H1 (cell line): ENCODE results near the gene MEF2D. TPM values are rescaled to one million over a fixed set of nuclear protein-coding genes. Genes with fewer than 3 reads are reported as not detected.

Source experiments
- CTCF ChIA-PET: fragments of 300-600 bp; sonication (Branson Sonifier 250); formaldehyde crosslinking; loops from one replicate; lab custom pipeline; 2021; ENCODE audit not compliant: partially characterized antibody; lab: Charles Lee
- POLR2A ChIA-PET: fragments of 300-600 bp; sonication (Branson Sonifier 250); formaldehyde crosslinking; loops from one replicate; lab custom pipeline; 2021; ENCODE audit warnings: inconsistent platforms; ENCODE audit not compliant: partially characterized antibody; lab: Charles Lee
- DNase-seq, 2 experiments: peaks; one replicate each; pipeline versions ENCODE4 v3.0.0 to v3.0.0-alpha.2; 2010 to 2022; ENCODE audit warnings: low spot score in 2 of 2, low read depth in 1 of 2, mixed read lengths in 1 of 2
- FAIRE-seq: peaks from 2 replicates; lab custom pipeline; 2011; peaks lifted over from hg19 to GRCh38; lab: Jason Lieb, UNC
- H2AFZ ChIP-seq: 2 replicates; pipeline ENCODE4 v1.8.1; 2012; ENCODE audit warnings: low read length, inconsistent platforms
- H2AK5ac ChIP-seq: 2 replicates; pipeline ENCODE4 v1.6.1; 2013; ENCODE audit warnings: low read depth, low read length
- H2BK120ac ChIP-seq: replicated peaks from 2 replicates; pipeline ENCODE3; 2013; ENCODE audit warnings: low read depth, low read length, inconsistent platforms
- H2BK12ac ChIP-seq: 2 replicates; pipeline ENCODE4 v1.6.1; 2013; ENCODE audit warnings: low read depth, low read length
- H2BK15ac ChIP-seq: 2 replicates; pipeline ENCODE4 v1.6.1; 2013; ENCODE audit warnings: low read length
- H2BK20ac ChIP-seq: 2 replicates; pipeline ENCODE4 v1.6.1; 2013; ENCODE audit warnings: low read length
- H2BK5ac ChIP-seq: 2 replicates; pipeline ENCODE4 v1.6.1; 2013; ENCODE audit warnings: low read depth, low read length
- H3K14ac ChIP-seq: 2 replicates; pipeline ENCODE4 v1.6.1; 2013; ENCODE audit warnings: inconsistent platforms; ENCODE audit not compliant: insufficient read length
- H3K18ac ChIP-seq: 2 replicates; pipeline ENCODE4 v1.6.1; 2013; ENCODE audit warnings: low read length; ENCODE audit errors: extremely low read depth
- H3K23ac ChIP-seq: 2 replicates; pipeline ENCODE4 v1.6.1; 2013; ENCODE audit warnings: inconsistent platforms; ENCODE audit not compliant: insufficient read length
- H3K23me2 ChIP-seq: 2 replicates; pipeline ENCODE4 v1.6.1; 2013; ENCODE audit warnings: low read depth, low read length
- H3K27ac ChIP-seq: 2 replicates; pipeline ENCODE4 v1.6.1; 2011; ENCODE audit warnings: low read depth, low read length, inconsistent platforms
- H3K27me3 ChIP-seq, 4 experiments: replicated peaks in 1 of 4; 1 replicate in 1 of 4; 2 replicates in 3 of 4; pipeline versions ENCODE4 v1.6.1 to v1.8.1; 2011 to 2013; ENCODE audit warnings: low read length in 3 of 4, mild to moderate bottlenecking in 3 of 4, inconsistent platforms in 2 of 4, mixed read lengths in 2 of 4, moderate library complexity in 1 of 4; ENCODE audit not compliant: control insufficient read depth in 3 of 4, insufficient read depth in 3 of 4; ENCODE audit errors: extremely low read depth in 1 of 4
- H3K36me3 ChIP-seq, 4 experiments: 2 replicates each; pipeline versions ENCODE4 v1.6.1 to v1.8.1; 2011 to 2013; ENCODE audit warnings: mild to moderate bottlenecking in 4 of 4, low read length in 3 of 4, moderate library complexity in 2 of 4, control low read depth in 1 of 4, inconsistent platforms in 1 of 4; ENCODE audit not compliant: insufficient read depth in 4 of 4, control insufficient read depth in 2 of 4
- H3K4ac ChIP-seq: replicated peaks from 2 replicates; pipeline ENCODE3; 2013; ENCODE audit warnings: low read length, low read depth, mixed read lengths, inconsistent platforms; ENCODE audit not compliant: insufficient read length
- H3K4me1 ChIP-seq, 4 experiments: replicated peaks in 1 of 4; 1 replicate in 1 of 4; 2 replicates in 3 of 4; pipeline versions ENCODE4 v1.6.1 to v1.8.1; 2011 to 2013; ENCODE audit warnings: low read length in 3 of 4, inconsistent platforms in 2 of 4, mixed read lengths in 1 of 4; ENCODE audit not compliant: insufficient read depth in 4 of 4, control insufficient read depth in 3 of 4
- H3K4me2 ChIP-seq, 2 experiments: 2 replicates each; pipeline versions ENCODE4 v1.6.1 to v1.8.1; 2011 to 2013; ENCODE audit warnings: low read depth in 2 of 2, low read length in 2 of 2, control low read depth in 1 of 2, inconsistent platforms in 1 of 2, mild to moderate bottlenecking in 1 of 2; ENCODE audit not compliant: insufficient read depth in 1 of 2
- H3K4me3 ChIP-seq, 4 experiments: fragments of 200-600, 300-600 bp in 1 of 4; sonication (generic), shearing (Covaris generic), sonication (Bioruptor Twin) in 1 of 4; 2 replicates each; pipeline versions ENCODE4 v1.5.1 to v1.8.1; 2011 to 2016; ENCODE audit warnings: low read length in 4 of 4, low read depth in 3 of 4, control low read depth in 2 of 4, inconsistent platforms in 2 of 4, mild to moderate bottlenecking in 2 of 4, mixed read lengths in 1 of 4, moderate library complexity in 1 of 4; ENCODE audit not compliant: insufficient read depth in 2 of 4; ENCODE audit errors: extremely low read depth in 1 of 4
- H3K56ac ChIP-seq: replicated peaks from 2 replicates; pipeline ENCODE3; 2013; ENCODE audit warnings: low read depth, mild to moderate bottlenecking, mixed read lengths, low read length, inconsistent platforms; ENCODE audit not compliant: insufficient read length
- H3K79me1 ChIP-seq: 2 replicates; pipeline ENCODE4 v1.6.1; 2013; ENCODE audit warnings: low read depth, low read length, control low read depth
- H3K79me2 ChIP-seq, 2 experiments: 2 replicates each; pipeline versions ENCODE4 v1.6.1 to v1.8.1; 2012 to 2013; ENCODE audit warnings: low read length in 2 of 2, mild to moderate bottlenecking in 2 of 2, inconsistent platforms in 1 of 2; ENCODE audit not compliant: insufficient read depth in 2 of 2, control insufficient read depth in 1 of 2
- H3K9ac ChIP-seq, 4 experiments: replicated peaks in 1 of 4; 1 replicate in 1 of 4; 2 replicates in 3 of 4; pipeline versions ENCODE4 v1.6.1 to v1.8.1; 2011 to 2013; ENCODE audit warnings: low read depth in 3 of 4, low read length in 3 of 4, control low read depth in 2 of 4, mild to moderate bottlenecking in 2 of 4, moderate library complexity in 2 of 4, inconsistent platforms in 1 of 4; ENCODE audit errors: extremely low read depth in 1 of 4
- H3K9me3 ChIP-seq, 2 experiments: 2 replicates each; pipeline versions ENCODE4 v1.6.1 to v1.8.1; 2012 to 2013; ENCODE audit warnings: mild to moderate bottlenecking in 2 of 2, moderate library complexity in 2 of 2, control low read depth in 1 of 2, inconsistent platforms in 1 of 2, low read depth in 1 of 2, low read length in 1 of 2, mixed read lengths in 1 of 2; ENCODE audit not compliant: insufficient read depth in 2 of 2
- H4K20me1 ChIP-seq, 2 experiments: replicated peaks in 1 of 2; 2 replicates each; pipeline versions ENCODE3 to v1.8.1; 2011 to 2013; ENCODE audit warnings: inconsistent platforms in 2 of 2, low read length in 2 of 2, mild to moderate bottlenecking in 1 of 2; ENCODE audit not compliant: insufficient read depth in 2 of 2, control insufficient read depth in 1 of 2
- H4K5ac ChIP-seq: 2 replicates; pipeline ENCODE4 v1.6.1; 2013; ENCODE audit warnings: low read length, low read depth, mixed read lengths, inconsistent platforms; ENCODE audit not compliant: insufficient read length
- H4K8ac ChIP-seq: 2 replicates; pipeline ENCODE4 v1.8.0; 2013; ENCODE audit warnings: mild to moderate bottlenecking, moderate library complexity, low read length, inconsistent platforms; ENCODE audit not compliant: insufficient read depth; ENCODE audit errors: extremely low read depth
- H4K91ac ChIP-seq: replicated peaks from 2 replicates; pipeline ENCODE3; 2013; ENCODE audit warnings: low read length, mixed read lengths, inconsistent platforms; ENCODE audit not compliant: insufficient read length
- BACH1 ChIP-seq: IDR thresholded peaks from 2 replicates; pipeline ENCODE4 v1.6.1; 2012; ENCODE audit warnings: low read length, improper control_type of control experiment
- CTCF ChIP-seq, 3 experiments: IDR thresholded peaks; 1 replicate in 2 of 3; 2 replicates in 1 of 3; pipeline versions ENCODE4 v1.5.1 to v1.6.1; 2011; ENCODE audit warnings: low read length in 3 of 3, mild to moderate bottlenecking in 3 of 3, inconsistent platforms in 2 of 3, low read depth in 1 of 3, moderate library complexity in 1 of 3; ENCODE audit not compliant: insufficient read depth in 1 of 3; ENCODE audit errors: control extremely low read depth in 1 of 3
- RAD21 ChIP-seq, 2 experiments: IDR thresholded peaks in 1 of 2; conservative IDR thresholded peaks in 1 of 2; 2 replicates each; pipeline ENCODE4 v1.6.1; 2011; ENCODE audit warnings: low read depth in 2 of 2, low read length in 2 of 2, improper control_type of control experiment in 1 of 2, inconsistent platforms in 1 of 2, mild to moderate bottlenecking in 1 of 2, moderate library complexity in 1 of 2
- TAF1 ChIP-seq: IDR thresholded peaks from 2 replicates; pipeline ENCODE4 v1.6.1; 2011; ENCODE audit warnings: mild to moderate bottlenecking, low read depth, low read length
- WGBS, 2 experiments: shearing (Covaris generic) in 1 of 2; methylation state at CpG; one replicate each; pipeline versions ENCODE4 v1.1.6 to v1.1.7; 2013 to 2015; ENCODE audit warnings: low lambda C conversion rate in 2 of 2, mixed read lengths in 2 of 2, inconsistent platforms in 1 of 2, low coverage in 1 of 2, missing lambda C conversion rate in 1 of 2; ENCODE audit not compliant: insufficient replicate concordance in 2 of 2, insufficient coverage in 1 of 2, insufficient read length in 1 of 2; ENCODE audit errors: extremely low coverage in 1 of 2, missing lambda C conversion rate in 1 of 2; 5-methylcytosine and 5-hydroxymethylcytosine counted together
- polyA plus RNA-seq, 7 experiments: library from polyadenylated mRNA; depleted of rRNA in 3 of 7; stranded (reverse) in 5 of 7; unstranded in 2 of 7; fragments of >200 nt in 5 of 7; fragments of 200-250 nt in 2 of 7; gene quantifications; 1 replicate in 5 of 7; 2 replicates in 1 of 7; 4 replicates in 1 of 7; pipeline versions ENCODE4 v1.2.1 to v1.2.3, GENCODE V29; 2011 to 2013; ENCODE audit warnings: missing spikeins in 2 of 7, mixed read lengths in 2 of 7
- total RNA-seq: library from RNA; stranded (reverse); fragmentation: NEBNext Ultra II Directional; extraction: Animal tissue kit (Norgen Biotek cat#: 25700); gene quantifications from 2 replicates; pipeline ENCODE4 v1.2.1, GENCODE V29; 2021

Gene MEF2D
- total and polyA plus RNA-seq, 2 of the 8 experiments (the other 6 are each of a cell fraction or from before 2014, with no cell fraction given): 17.3 to 20.3 TPM

GRCh38 chr1:156549390-156549789 is 48.8 kb upstream of the MEF2D start:
- no peak overlapping the region for H3K4me3 ChIP-seq
- H3K18ac ChIP-seq: no peak overlapping the region
- no peak overlapping the region for H4K8ac ChIP-seq
- H4K20me1 ChIP-seq: peaks cover 0 to 8% of the 10 kb centered on the region in 2 experiments
- H3K9ac ChIP-seq: no peak overlapping the region
- H4K91ac ChIP-seq: no peak overlapping the region
- ChIA-PET CTCF (interaction anchor here (0.6 to 6.8 kb wide), 10 partner anchors 12 to 164 kb away, joined by 3 to 33 read pairs (median 4); no protein-coding TSS in a partner anchor), POLR2A (interaction anchor here (0.7 to 1.6 kb wide), 2 partner anchors 12 to 52 kb away, joined by 3 read pairs; partner anchors contain the start of gene GPATCH4)
- H3K4me2 ChIP-seq: no peak overlapping the region
- TF ChIP-seq BACH1 (no peak), TAF1 (no peak), CTCF (IDR thresholded peaks at IDR 0.05; ENCODE audit: control extremely low read depth in 1 of 3, insufficient read depth in 1 of 3, low read depth in 1 of 3, low read length in 3 of 3) (peak in 2 of 3 experiments; percentile 27 to 32; a peak in 2 of 4 replicates), RAD21 (IDR thresholded peaks at IDR 0.05 in 1 of 2, conservative IDR thresholded peaks at IDR 0.05 in 1 of 2; ENCODE audit: low read depth in 2 of 2, low read length in 2 of 2) (peak in 1 of 2 experiments; percentile 35; a peak in 2 of 4 replicates)
- H3K79me2 ChIP-seq: no peaks in the 10 kb centered on the region
- WGBS, 2 experiments: 75% methylated on average over 1 of the region's 2 CpGs; no CpG with 5 or more reads in 1 of the 2 experiments
- DNase-seq (no peak), FAIRE-seq (no peak)
- no peaks in the 10 kb centered on the region for H3K79me1 ChIP-seq
- no peak overlapping the region for H2BK20ac ChIP-seq
- H3K23ac ChIP-seq: no peak overlapping the region
- no peak overlapping the region for H2AFZ ChIP-seq
- H3K14ac ChIP-seq: no peak overlapping the region
- H2BK5ac ChIP-seq: no peak overlapping the region
- H3K4me1 ChIP-seq: no peaks in the 10 kb centered on the region
- no peak overlapping the region for H2AK5ac ChIP-seq
- H3K36me3 ChIP-seq: peaks cover 3 to 24% (median 13%) of the 10 kb centered on the region in 4 experiments; a peak in 6 of 8 replicates
- H2BK120ac ChIP-seq: no peak overlapping the region
- no peak overlapping the region for H4K5ac ChIP-seq
- H3K23me2 ChIP-seq: no peaks in the 10 kb centered on the region
- H3K27ac ChIP-seq: no peak overlapping the region
- H3K4ac ChIP-seq: no peak overlapping the region
- H2BK15ac ChIP-seq: no peak overlapping the region
- H3K27me3 ChIP-seq: no peaks in the 10 kb centered on the region
- no peak overlapping the region for H2BK12ac ChIP-seq
- no peaks in the 10 kb centered on the region for H3K9me3 ChIP-seq
- no peak overlapping the region for H3K56ac ChIP-seq
